Skeletal muscle tissue (tissue), 4 donors: Measurements from ENCODE around the gene MAU2. TPM values are rescaled to one million over a fixed set of nuclear protein-coding genes. Genes with fewer than 3 reads are reported as not detected.

Experiments used
- H3K27ac ChIP-seq: one replicate; pipeline ENCODE4 v1.7.0; 2013; ENCODE audit warnings: mild to moderate bottlenecking, low read depth, low read length, inconsistent platforms
- H3K27me3 ChIP-seq, 3 donors: one replicate each; pipeline ENCODE4 v1.7.0; 2013; ENCODE audit warnings: low read length in 3 of 3; ENCODE audit not compliant: control insufficient read depth in 3 of 3, insufficient read depth in 3 of 3
- H3K36me3 ChIP-seq, 3 donors: one replicate each; pipeline ENCODE4 v1.7.0; 2013; ENCODE audit warnings: low read length in 3 of 3; ENCODE audit not compliant: control insufficient read depth in 3 of 3, insufficient read depth in 3 of 3
- H3K4me1 ChIP-seq, 3 donors: one replicate each; pipeline ENCODE4 v1.7.0; 2013; ENCODE audit warnings: low read length in 3 of 3, mild to moderate bottlenecking in 3 of 3; ENCODE audit not compliant: control insufficient read depth in 3 of 3, insufficient read depth in 3 of 3
- H3K4me3 ChIP-seq, 3 donors: one replicate each; pipeline ENCODE4 v1.7.0; 2013; ENCODE audit warnings: low read length in 3 of 3
- H3K9ac ChIP-seq, 3 donors: one replicate each; pipeline ENCODE4 v1.7.0; 2013; ENCODE audit warnings: low read length in 3 of 3, mild to moderate bottlenecking in 3 of 3, moderate library complexity in 2 of 3, low read depth in 1 of 3
- H3K9me3 ChIP-seq, 3 donors: one replicate each; pipeline ENCODE4 v1.7.0; 2013; ENCODE audit warnings: low read length in 3 of 3; ENCODE audit not compliant: control insufficient read depth in 3 of 3
- total RNA-seq: library from RNA; depleted of rRNA; stranded (reverse); fragments of >200 nt; gene quantifications from one replicate; pipeline ENCODE4 v1.2.3, GENCODE V29; 2014
- donor health status: Osteomylitis.

Gene MAU2
- total RNA-seq, 1 donor from 2014 or later: 20.9 TPM

DNA sequence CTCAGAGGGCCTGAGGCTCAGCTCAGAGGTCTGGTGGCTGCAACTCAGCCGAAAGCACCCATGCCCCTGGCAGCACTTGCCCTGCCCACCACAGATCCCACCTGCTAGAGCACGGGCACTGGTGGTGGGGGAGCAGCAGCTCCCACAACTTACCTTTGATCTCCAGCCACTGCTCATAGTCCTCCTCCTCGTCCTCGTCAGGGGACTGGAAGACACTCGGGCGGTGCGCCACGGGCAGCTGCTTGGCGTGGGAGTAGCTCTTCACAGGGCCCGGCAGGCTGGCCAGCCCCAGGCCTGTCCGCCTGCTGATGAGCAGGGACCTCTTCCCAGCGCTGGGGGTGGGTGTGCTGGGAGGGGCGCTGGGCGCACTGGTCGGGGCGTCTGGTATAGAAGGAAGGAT lies 14.9 kb upstream of the MAU2 start:
- Histone ChIP-seq H3K36me3 (peaks cover 62 to 85% (median 74%) of the 10 kb centered on the region in 3 donors), H3K27me3 (no peaks in the 10 kb centered on the region), H3K27ac (no peak overlapping the region), H3K9ac (no peak overlapping the region), H3K4me3 (no peak overlapping the region), H3K4me1 (no peaks in the 10 kb centered on the region), H3K9me3 (no peaks in the 10 kb centered on the region)

DNA sequence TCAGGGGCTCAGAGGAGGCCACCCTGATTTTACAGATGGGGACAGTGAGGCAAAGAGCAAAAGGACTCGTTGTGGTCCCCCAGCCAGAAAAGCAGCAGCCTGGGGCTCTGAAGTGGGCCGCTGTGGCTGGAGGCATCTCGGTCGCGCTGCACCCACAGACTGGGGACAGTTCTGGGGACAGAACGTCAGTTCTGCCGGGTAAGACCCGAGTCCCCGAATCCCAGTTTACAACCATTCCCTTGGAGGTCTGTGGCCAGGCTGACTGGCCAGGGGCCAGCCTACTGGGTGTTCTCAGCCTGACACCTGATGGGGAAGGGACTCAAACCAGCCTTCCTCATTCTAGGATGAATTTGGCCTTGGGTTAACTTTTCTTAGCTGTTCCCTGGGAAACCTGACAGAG lies 14.4 kb upstream of the MAU2 start:
- Histone ChIP-seq H3K9me3 (no peaks in the 10 kb centered on the region), H3K36me3 (peaks cover 58 to 81% (median 69%) of the 10 kb centered on the region in 3 donors), H3K4me3 (no peak overlapping the region), H3K27me3 (no peaks in the 10 kb centered on the region), H3K9ac (no peak overlapping the region), H3K4me1 (no peaks in the 10 kb centered on the region), H3K27ac (no peak overlapping the region)

DNA sequence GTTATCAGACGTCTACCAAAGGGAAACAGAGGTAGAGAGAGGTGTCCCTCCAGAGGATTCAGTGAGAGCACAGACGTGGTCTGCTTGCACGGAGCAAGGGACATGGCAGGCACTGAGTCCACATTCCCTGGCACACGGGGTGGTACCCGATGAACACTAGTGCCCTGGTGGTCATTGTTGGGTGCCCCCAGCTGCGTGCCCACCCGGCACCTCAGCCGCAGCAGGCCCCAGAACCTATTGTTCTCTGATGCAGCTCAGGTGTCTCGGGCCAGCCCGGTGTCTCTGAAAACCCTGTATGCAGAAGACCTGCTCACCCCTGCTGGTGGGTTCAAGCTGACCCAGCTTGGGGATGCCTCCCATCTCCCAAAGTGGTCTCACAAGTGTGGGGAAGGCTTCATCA lies 12.3 kb upstream of the MAU2 start:
- peaks cover 41 to 62% (median 51%) of the 10 kb centered on the region in 3 donors for H3K36me3 ChIP-seq
- H3K9ac ChIP-seq: no peak overlapping the region
- H3K27me3 ChIP-seq: no peaks in the 10 kb centered on the region

DNA sequence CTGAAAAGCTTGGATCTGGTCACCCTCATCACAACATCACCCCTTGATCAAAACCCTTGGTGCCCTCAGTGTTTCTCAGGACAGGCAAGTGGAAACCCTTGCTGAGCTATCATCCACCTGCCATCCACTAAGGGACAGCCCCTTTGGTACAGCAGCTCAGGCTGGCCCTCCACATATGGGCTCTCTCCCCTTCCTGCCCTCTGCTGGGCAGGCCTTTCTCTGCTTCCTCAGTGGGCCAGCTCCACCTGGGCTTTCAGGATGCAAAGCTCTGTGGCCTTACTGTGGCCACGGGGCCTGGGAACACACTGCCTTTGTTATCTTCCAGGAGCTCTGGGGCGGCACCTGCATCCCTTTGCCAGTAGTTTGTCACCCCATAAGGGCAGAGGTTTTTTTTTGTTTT lies 5.2 kb upstream of the MAU2 start:
- Histone ChIP-seq H3K27ac (peak overlapping the region; percentile 29), H3K27me3 (no peaks in the 10 kb centered on the region), H3K9me3 (no peaks in the 10 kb centered on the region), H3K9ac (peak overlapping the region in 1 of 3 donors; percentile 25), H3K4me3 (no peak overlapping the region), H3K36me3 (peaks cover 14 to 26% (median 20%) of the 10 kb centered on the region in 3 donors), H3K4me1 (peaks cover 11 to 22% (median 18%) of the 10 kb centered on the region in 3 donors)

More for the DNA sequence above, 12.3 kb upstream of the MAU2 start:
- Histone ChIP-seq H3K9me3 (no peaks in the 10 kb centered on the region), H3K27ac (no peak overlapping the region), H3K4me3 (no peak overlapping the region), H3K4me1 (peaks cover 0 to 2% (median 0%) of the 10 kb centered on the region in 3 donors)

DNA sequence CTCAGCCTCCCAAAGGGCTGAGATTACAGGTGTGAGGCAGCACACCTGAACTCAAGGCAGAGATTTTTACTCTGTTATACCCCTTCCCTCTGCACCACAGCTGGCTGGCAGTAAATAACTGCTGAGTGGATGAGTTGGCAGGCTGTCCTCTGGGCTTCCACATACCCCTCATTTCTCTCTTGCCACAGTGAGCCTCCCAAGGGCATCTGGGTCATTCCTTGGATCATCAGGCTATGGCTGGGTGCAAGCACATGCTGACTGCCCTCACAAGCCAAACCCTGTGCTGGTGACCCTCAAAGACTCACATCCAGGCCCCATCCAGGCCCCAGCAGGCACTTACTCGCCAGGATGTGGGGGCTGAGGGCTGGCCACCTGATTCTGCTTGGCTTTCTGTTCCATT lies 4.5 kb upstream of the MAU2 start:
- Histone ChIP-seq H3K9ac (peak overlapping the region in 2 of 3 donors; percentile 8 to 21), H3K4me1 (peaks cover 11 to 22% (median 18%) of the 10 kb centered on the region in 3 donors), H3K36me3 (peaks cover 17 to 23% (median 20%) of the 10 kb centered on the region in 3 donors), H3K4me3 (no peak overlapping the region), H3K27me3 (no peaks in the 10 kb centered on the region), H3K27ac (peak overlapping the region; percentile 29), H3K9me3 (no peaks in the 10 kb centered on the region)

DNA sequence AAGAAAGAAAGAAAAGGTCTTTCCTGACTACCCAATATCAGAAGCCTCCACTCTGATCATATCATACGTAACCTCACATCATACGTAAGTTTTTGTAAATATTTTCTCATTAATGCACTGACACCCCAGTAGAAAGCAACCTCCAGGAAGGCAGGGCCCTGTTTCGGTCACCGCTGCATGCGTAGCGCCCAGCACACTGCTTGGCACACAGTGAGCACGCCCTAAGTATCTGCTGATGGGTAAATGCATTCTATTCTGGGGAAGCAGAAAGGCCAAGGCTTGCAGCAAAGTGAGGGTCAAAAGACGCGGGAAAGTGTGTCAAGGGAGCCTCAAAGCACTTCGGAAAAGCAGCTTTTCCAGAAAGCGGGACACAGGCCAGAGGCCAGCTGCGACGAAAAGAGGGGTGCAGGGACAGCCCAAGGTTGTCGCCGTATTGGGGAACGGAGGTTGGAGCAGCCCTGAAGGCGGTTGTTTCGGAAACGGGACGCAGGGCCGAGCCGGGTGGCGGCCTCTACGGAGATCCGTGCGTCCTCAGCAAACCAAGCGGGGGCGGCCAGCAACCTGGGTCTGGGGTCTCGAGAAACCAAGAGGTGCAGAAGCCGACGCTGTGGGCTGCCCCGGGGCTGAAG lies 783 bp upstream of the MAU2 start:
- Histone ChIP-seq H3K9ac (peak overlapping the region; percentile 98 to 100 (median 99)), H3K36me3 (peaks cover 14 to 32% (median 17%) of the 10 kb centered on the region in 3 donors), H3K4me1 (peaks cover 36 to 50% (median 41%) of the 10 kb centered on the region in 3 donors), H3K4me3 (peak overlapping the region; percentile 95 to 98 (median 96)), H3K27me3 (no peaks in the 10 kb centered on the region), H3K27ac (peak overlapping the region; percentile 97), H3K9me3 (no peaks in the 10 kb centered on the region)

DNA sequence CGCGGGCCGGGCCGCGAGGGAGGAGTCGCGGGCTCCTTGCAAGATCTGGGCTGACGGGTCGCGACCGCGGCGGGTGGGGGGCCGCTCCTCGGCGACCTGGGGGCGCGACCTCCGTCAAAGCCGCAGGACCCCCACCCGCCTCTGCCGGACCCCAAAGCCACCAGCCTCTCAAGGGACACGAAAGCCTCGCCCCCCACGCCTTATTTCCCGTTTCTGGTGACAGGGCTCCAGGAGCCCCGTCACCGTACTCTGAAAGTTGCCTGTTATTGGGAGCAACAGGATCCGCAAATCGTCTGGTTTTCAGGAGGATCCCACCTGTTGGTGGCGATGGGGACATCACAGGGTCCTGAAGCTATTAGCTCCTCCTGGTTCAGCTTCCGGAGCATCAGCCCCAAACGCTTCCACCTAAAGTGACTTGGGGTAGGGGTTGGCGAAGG lies 530 bp downstream of the MAU2 start:
- H3K9me3 ChIP-seq: no peaks in the 10 kb centered on the region
- no peaks in the 10 kb centered on the region for H3K27me3 ChIP-seq
- peak overlapping the region; percentile 98 to 100 (median 99) for H3K9ac ChIP-seq
- peak overlapping the region; percentile 97 for H3K27ac ChIP-seq
- H3K36me3 ChIP-seq: peaks cover 11 to 26% (median 19%) of the 10 kb centered on the region in 3 donors
- H3K4me3 ChIP-seq: peak overlapping the region; percentile 95 to 98 (median 96)
- peaks cover 44 to 51% (median 48%) of the 10 kb centered on the region in 3 donors for H3K4me1 ChIP-seq

DNA sequence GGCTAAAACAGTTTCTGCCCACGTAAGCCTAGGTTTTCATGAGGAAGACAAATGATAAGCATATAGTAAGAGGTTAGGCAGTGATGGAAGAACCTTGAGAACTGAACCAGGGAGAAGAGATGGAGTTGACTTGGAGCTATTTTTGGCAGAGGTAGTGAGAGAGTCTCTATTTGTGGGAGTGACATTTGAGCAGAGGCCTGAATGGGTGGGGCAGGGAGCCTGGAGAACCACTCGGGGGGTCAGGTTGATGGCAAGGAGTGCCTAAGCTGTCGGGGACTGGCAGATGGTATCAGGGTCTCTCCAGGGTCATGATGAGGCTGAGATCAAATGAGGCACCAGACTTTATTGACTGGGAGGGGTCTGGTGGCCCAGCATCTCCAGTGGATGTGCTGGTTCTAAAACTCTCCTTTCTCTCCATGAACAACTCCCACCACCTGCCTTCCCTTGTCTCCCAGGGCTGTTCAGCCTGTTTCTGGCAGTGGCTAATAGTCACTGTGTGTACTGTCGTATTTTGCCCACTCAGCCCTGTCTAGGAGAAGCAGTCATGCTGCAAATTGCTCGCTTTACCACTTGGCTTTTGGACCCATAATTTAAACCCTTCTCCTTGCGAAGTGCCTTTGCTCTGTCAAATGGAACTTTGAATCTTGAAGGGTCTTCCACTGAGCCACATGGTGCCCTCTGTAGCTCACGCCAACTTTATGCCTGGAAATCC lies 3.6 kb downstream of the MAU2 start:
- H3K4me3 ChIP-seq: peak overlapping the region; percentile 44 to 60 (median 47)
- peak overlapping the region; percentile 22 to 55 (median 48) for H3K9ac ChIP-seq
- H3K9me3 ChIP-seq: no peaks in the 10 kb centered on the region
- peaks cover 41 to 43% (median 42%) of the 10 kb centered on the region in 3 donors for H3K4me1 ChIP-seq
- peaks cover 20 to 31% (median 21%) of the 10 kb centered on the region in 3 donors for H3K36me3 ChIP-seq
- H3K27ac ChIP-seq: peak overlapping the region; percentile 89
- H3K27me3 ChIP-seq: no peaks in the 10 kb centered on the region

DNA sequence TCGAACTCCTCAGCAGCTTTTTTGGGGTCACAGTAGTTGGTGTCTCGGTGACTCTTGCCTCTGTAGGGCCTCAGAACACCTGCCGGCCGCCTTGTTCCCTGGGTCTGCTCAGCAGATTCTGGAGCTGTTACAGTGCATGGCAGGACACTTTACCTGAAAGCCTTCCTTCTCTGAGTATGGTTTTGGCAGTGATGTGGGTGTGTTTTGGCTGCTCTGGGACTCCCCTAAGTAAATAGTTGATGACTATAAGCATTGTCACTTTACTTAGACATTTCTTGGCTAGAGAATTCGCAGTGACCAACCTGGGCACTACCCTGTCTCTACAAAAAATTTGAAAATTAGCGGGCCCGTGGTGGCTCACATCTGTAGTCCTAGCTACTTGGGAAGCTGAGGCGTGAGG lies 7.0 kb downstream of the MAU2 start:
- H3K27me3 ChIP-seq: no peaks in the 10 kb centered on the region
- peaks cover 30 to 49% (median 33%) of the 10 kb centered on the region in 3 donors for H3K36me3 ChIP-seq
- H3K9me3 ChIP-seq: no peaks in the 10 kb centered on the region
- H3K4me3 ChIP-seq: no peak overlapping the region
- H3K4me1 ChIP-seq: peaks cover 22 to 24% (median 23%) of the 10 kb centered on the region in 3 donors
- H3K9ac ChIP-seq: no peak overlapping the region
- no peak overlapping the region for H3K27ac ChIP-seq

DNA sequence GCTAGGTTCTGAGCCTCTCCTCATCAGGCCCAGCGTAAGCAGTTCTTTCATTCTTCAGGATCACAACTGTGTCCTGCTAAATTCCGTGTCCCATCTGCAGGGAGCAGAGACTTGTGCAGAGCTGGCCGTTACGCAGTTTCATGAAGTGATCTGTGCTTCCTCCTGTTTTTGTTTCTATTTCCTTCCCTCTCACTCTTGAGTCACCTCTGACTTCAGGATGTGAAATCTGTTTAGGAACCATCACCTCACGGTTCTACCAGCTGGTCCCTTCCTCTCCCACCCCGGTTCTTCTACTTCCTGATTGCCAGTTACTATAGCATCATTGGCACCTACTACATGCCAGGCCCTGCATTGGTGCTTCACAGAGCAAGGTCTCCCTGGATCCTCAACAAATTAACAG lies 8.5 kb downstream of the MAU2 start:
- H3K4me3 ChIP-seq: no peak overlapping the region
- no peaks in the 10 kb centered on the region for H3K27me3 ChIP-seq
- no peak overlapping the region for H3K27ac ChIP-seq
- no peaks in the 10 kb centered on the region for H3K9me3 ChIP-seq
- H3K36me3 ChIP-seq: peaks cover 39 to 52% (median 43%) of the 10 kb centered on the region in 3 donors
- H3K9ac ChIP-seq: no peak overlapping the region
- H3K4me1 ChIP-seq: peaks cover 12 to 16% (median 15%) of the 10 kb centered on the region in 3 donors
